GM23338 (cell line): ENCODE results near the gene TNFRSF4. TPM values are rescaled to one million over a fixed set of nuclear protein-coding genes. Genes with fewer than 3 reads are reported as not detected.

Experiments used
- ATAC-seq: fragments of 200-7000 bp; cut with Tn5 transposase; 3 replicates; pipeline ENCODE4 v1.9.1; 2020
- DNase-seq: peaks from one replicate; pipeline ENCODE4 v3.0.0-alpha.2; 2015; ENCODE audit warnings: low spot score
- H2AFZ ChIP-seq: fragments of 200-600 bp; sonication (generic); 2 replicates; pipeline ENCODE4 v1.8.0; 2016; ENCODE audit warnings: antibody characterized with exemption, mild to moderate bottlenecking, moderate library complexity
- H3F3A ChIP-seq: fragments of 200-600 bp; sonication (generic); replicated peaks from 2 replicates; pipeline ENCODE4 v1.8.0; 2017; ENCODE audit warnings: antibody characterized with exemption, mixed run types, low read depth
- H3K27ac ChIP-seq: fragments of 200-600 bp; sonication (generic); 2 replicates; pipeline ENCODE4 v1.6.1; 2016; ENCODE audit warnings: low read depth
- H3K27me3 ChIP-seq: fragments of 200-600 bp; sonication (generic); 2 replicates; pipeline ENCODE4 v1.8.0; 2016; ENCODE audit warnings: mild to moderate bottlenecking, mixed run types, moderate library complexity; ENCODE audit not compliant: insufficient read depth
- H3K36me3 ChIP-seq: fragments of 200-600 bp; sonication (generic); 2 replicates; pipeline ENCODE4 v1.8.0; 2016; ENCODE audit warnings: mild to moderate bottlenecking; ENCODE audit not compliant: insufficient read depth
- H3K4me1 ChIP-seq: fragments of 200-600 bp; sonication (generic); 2 replicates; pipeline ENCODE4 v1.8.0; 2016; ENCODE audit warnings: mild to moderate bottlenecking, moderate library complexity; ENCODE audit not compliant: insufficient read depth
- H3K4me2 ChIP-seq: fragments of 200-600 bp; sonication (generic); 2 replicates; pipeline ENCODE4 v1.7.1; 2017; ENCODE audit warnings: mixed run types
- H3K4me3 ChIP-seq: fragments of 200-600 bp; sonication (generic); 2 replicates; pipeline ENCODE4 v1.6.1; 2016; ENCODE audit warnings: mixed run types
- H3K79me2 ChIP-seq: fragments of 200-600 bp; sonication (generic); replicated peaks from 2 replicates; pipeline ENCODE4 v1.8.0; 2017; ENCODE audit warnings: mild to moderate bottlenecking; ENCODE audit not compliant: insufficient read depth
- H3K9me2 ChIP-seq: fragments of 200-600 bp; sonication (generic); 2 replicates; pipeline ENCODE4 v1.8.0; 2017; ENCODE audit not compliant: insufficient read depth
- H4K20me1 ChIP-seq: fragments of 200-600 bp; sonication (generic); replicated peaks from 2 replicates; pipeline ENCODE4 v1.8.0; 2017; ENCODE audit warnings: mild to moderate bottlenecking; ENCODE audit not compliant: insufficient read depth
- H3K27ac Mint-ChIP-seq: 2 replicates; pipeline ENCODE4 v1.8.0; 2020; ENCODE audit warnings: inconsistent platforms, mild to moderate bottlenecking, moderate library complexity, mixed read lengths
- H3K27me3 Mint-ChIP-seq: 3 replicates; pipeline ENCODE4 v1.8.0; 2022; ENCODE audit warnings: low read depth, mild to moderate bottlenecking, moderate library complexity, mixed read lengths, inconsistent platforms; ENCODE audit not compliant: insufficient read depth, poor library complexity
- H3K36me3 Mint-ChIP-seq: 3 replicates; pipeline ENCODE4 v1.8.0; 2021; ENCODE audit warnings: low read depth, mild to moderate bottlenecking, inconsistent platforms, moderate library complexity, mixed read lengths
- H3K4me1 Mint-ChIP-seq: 3 replicates; pipeline ENCODE4 v1.8.0; 2020; ENCODE audit warnings: mild to moderate bottlenecking, inconsistent platforms, mixed read lengths
- H3K4me3 Mint-ChIP-seq: 3 replicates; pipeline ENCODE4 v1.8.0; 2021; ENCODE audit warnings: moderate library complexity, mild to moderate bottlenecking, inconsistent platforms, mixed read lengths
- H3K9me3 Mint-ChIP-seq: 3 replicates; pipeline ENCODE4 v1.8.0; 2020; ENCODE audit warnings: moderate library complexity, mild to moderate bottlenecking, inconsistent platforms, mixed read lengths
- CREB1 ChIP-seq: fragments of 250-450 bp; sonication (Bioruptor Pico); IDR thresholded peaks from 2 replicates; pipeline ENCODE4 v1.5.0; 2020; ENCODE audit warnings: low read depth, mild to moderate bottlenecking, moderate library complexity
- CTCF ChIP-seq, 2 experiments: fragments of 200-600 bp in 1 of 2; sonication (generic) in 1 of 2; conservative IDR thresholded peaks; 2 replicates each; pipeline versions ENCODE4 v1.5.1 to v1.6.1; 2016 to 2017; ENCODE audit warnings: antibody characterized with exemption in 2 of 2, low read depth in 2 of 2, mild to moderate bottlenecking in 2 of 2, moderate library complexity in 1 of 2
- EZH2 ChIP-seq: fragments of 200-600 bp; sonication (generic); IDR thresholded peaks from one replicate; pipeline ENCODE4 v1.8.0; 2017; ENCODE audit warnings: antibody characterized with exemption, mild to moderate bottlenecking, low read depth; ENCODE audit not compliant: unreplicated experiment
- EZH2phosphoT487 ChIP-seq: fragments of 200-600 bp; sonication (generic); IDR thresholded peaks from one replicate; pipeline ENCODE4 v1.8.1; 2018; ENCODE audit warnings: antibody characterized with exemption; ENCODE audit not compliant: unreplicated experiment
- JUNB ChIP-seq: IDR thresholded peaks from one replicate; pipeline ENCODE4 v1.6.1; 2016; ENCODE audit warnings: antibody characterized with exemption; ENCODE audit not compliant: unreplicated experiment
- NANOG ChIP-seq: IDR thresholded peaks from 2 replicates; pipeline ENCODE4 v1.6.1; 2016; ENCODE audit warnings: antibody characterized with exemption, borderline replicate concordance
- POLR2AphosphoS5 ChIP-seq: IDR thresholded peaks from 2 replicates; pipeline ENCODE4 v1.6.1; 2016; ENCODE audit warnings: antibody characterized with exemption, low read depth
- STAT1 ChIP-seq: IDR thresholded peaks from one replicate; pipeline ENCODE4 v1.6.1; 2016; ENCODE audit warnings: antibody characterized with exemption; ENCODE audit not compliant: unreplicated experiment
- ZNF114 ChIP-seq: fragments of 250-450 bp; sonication (Bioruptor Pico); IDR thresholded peaks from 2 replicates; pipeline ENCODE4 v1.5.0; 2020; ENCODE audit warnings: mild to moderate bottlenecking, moderate library complexity
- ZNF331 ChIP-seq: fragments of 250-450 bp; sonication (Bioruptor Pico); IDR thresholded peaks from 2 replicates; pipeline ENCODE4 v1.5.0; 2020; ENCODE audit warnings: low read depth, mild to moderate bottlenecking, moderate library complexity
- polyA plus RNA-seq: library from polyadenylated mRNA; unstranded; fragments of >200 nt; fragmentation: Nextera tagmentation; extraction: Ambion mirVana; gene quantifications from 2 replicates; pipeline ENCODE4 v1.2.1, GENCODE V29; 2016
- total RNA-seq: library from RNA; depleted of rRNA; stranded (reverse); fragments of >200 nt; shearing (Covaris generic); gene quantifications from 2 replicates; pipeline ENCODE4 v1.2.3, GENCODE V29; 2014
- TF ChIP-seq, protein P1 (sequence below): IDR thresholded peaks from one replicate; pipeline ENCODE4 v1.6.1; 2018; ENCODE audit warnings: antibody characterized with exemption; ENCODE audit not compliant: unreplicated experiment
- TF ChIP-seq, protein P2 (sequence below): IDR thresholded peaks from 2 replicates; pipeline ENCODE4 v1.6.1; 2016; ENCODE audit warnings: antibody characterized with exemption
- TF ChIP-seq, protein P3 (sequence below): fragments of 250-450 bp; sonication (Bioruptor Pico); IDR thresholded peaks from 2 replicates; pipeline ENCODE4 v1.5.0; 2020; ENCODE audit warnings: mild to moderate bottlenecking, moderate library complexity

TNFRSF4 gene
- total and polyA plus RNA-seq, 2 experiments from 2014 or later = not detected

DNA sequence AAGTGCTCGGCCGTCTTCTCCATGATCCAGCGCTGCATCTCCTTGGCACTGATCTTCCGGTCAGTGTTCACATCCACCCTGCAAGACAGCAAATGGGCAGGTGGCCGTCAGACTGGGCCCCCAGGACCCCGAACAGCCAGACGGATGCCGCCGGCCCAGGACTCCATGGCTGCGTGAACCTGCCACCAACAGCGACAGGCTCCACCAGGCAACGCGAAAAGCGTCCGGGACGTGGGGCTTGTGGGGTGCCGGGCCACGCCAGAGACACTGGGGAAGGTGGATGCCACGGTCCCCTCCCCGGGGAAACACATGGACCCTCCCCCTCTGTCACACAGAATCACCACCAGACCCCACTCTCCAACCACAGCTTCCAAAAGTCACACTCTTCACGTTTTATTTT is 9.9 kb upstream of the TNFRSF4 start:
- DNase-seq (no peak), ATAC-seq (no peak)
- H2AFZ ChIP-seq = no peak overlapping the region
- no peaks in the 10 kb centered on the region for H3F3A ChIP-seq
- H3K9me2 ChIP-seq = no peaks in the 10 kb centered on the region
- H3K4me3 Mint-ChIP-seq = no peak overlapping the region
- no peak overlapping the region for H3K4me2 ChIP-seq
- no peaks in the 10 kb centered on the region; the same call in 2 of the 3 replicates for H3K9me3 Mint-ChIP-seq
- no peaks in the 10 kb centered on the region for H3K4me1 ChIP-seq
- peaks cover 11% of the 10 kb centered on the region for H3K27me3 Mint-ChIP-seq
- H4K20me1 ChIP-seq = peaks cover 5% of the 10 kb centered on the region; the same call in 1 of the 2 replicates
- no peaks in the 10 kb centered on the region for H3K4me1 Mint-ChIP-seq
- H3K36me3 ChIP-seq = peaks cover 3% of the 10 kb centered on the region; the same call in 1 of the 2 replicates
- H3K79me2 ChIP-seq = peaks cover 7% of the 10 kb centered on the region; the same call in 1 of the 2 replicates
- no peaks in the 10 kb centered on the region for H3K27me3 ChIP-seq
- no peak for TF ChIP-seq ZNF331 (CRISPR knock-in tag)
- TF ChIP-seq NANOG = no peak
- TF ChIP-seq, protein P1, sequence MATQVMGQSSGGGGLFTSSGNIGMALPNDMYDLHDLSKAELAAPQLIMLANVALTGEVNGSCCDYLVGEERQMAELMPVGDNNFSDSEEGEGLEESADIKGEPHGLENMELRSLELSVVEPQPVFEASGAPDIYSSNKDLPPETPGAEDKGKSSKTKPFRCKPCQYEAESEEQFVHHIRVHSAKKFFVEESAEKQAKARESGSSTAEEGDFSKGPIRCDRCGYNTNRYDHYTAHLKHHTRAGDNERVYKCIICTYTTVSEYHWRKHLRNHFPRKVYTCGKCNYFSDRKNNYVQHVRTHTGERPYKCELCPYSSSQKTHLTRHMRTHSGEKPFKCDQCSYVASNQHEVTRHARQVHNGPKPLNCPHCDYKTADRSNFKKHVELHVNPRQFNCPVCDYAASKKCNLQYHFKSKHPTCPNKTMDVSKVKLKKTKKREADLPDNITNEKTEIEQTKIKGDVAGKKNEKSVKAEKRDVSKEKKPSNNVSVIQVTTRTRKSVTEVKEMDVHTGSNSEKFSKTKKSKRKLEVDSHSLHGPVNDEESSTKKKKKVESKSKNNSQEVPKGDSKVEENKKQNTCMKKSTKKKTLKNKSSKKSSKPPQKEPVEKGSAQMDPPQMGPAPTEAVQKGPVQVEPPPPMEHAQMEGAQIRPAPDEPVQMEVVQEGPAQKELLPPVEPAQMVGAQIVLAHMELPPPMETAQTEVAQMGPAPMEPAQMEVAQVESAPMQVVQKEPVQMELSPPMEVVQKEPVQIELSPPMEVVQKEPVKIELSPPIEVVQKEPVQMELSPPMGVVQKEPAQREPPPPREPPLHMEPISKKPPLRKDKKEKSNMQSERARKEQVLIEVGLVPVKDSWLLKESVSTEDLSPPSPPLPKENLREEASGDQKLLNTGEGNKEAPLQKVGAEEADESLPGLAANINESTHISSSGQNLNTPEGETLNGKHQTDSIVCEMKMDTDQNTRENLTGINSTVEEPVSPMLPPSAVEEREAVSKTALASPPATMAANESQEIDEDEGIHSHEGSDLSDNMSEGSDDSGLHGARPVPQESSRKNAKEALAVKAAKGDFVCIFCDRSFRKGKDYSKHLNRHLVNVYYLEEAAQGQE = no peak
- TF ChIP-seq, protein P2, sequence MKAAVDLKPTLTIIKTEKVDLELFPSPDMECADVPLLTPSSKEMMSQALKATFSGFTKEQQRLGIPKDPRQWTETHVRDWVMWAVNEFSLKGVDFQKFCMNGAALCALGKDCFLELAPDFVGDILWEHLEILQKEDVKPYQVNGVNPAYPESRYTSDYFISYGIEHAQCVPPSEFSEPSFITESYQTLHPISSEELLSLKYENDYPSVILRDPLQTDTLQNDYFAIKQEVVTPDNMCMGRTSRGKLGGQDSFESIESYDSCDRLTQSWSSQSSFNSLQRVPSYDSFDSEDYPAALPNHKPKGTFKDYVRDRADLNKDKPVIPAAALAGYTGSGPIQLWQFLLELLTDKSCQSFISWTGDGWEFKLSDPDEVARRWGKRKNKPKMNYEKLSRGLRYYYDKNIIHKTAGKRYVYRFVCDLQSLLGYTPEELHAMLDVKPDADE = no peak
- no peak for TF ChIP-seq POLR2AphosphoS5
- no peak for TF ChIP-seq ZNF114
- no peak for TF ChIP-seq EZH2
- TF ChIP-seq CREB1 (CRISPR knock-in tag) = no peak
- no peak for TF ChIP-seq JUNB
- TF ChIP-seq EZH2phosphoT487 = no peak
- no peak for TF ChIP-seq STAT1
- TF ChIP-seq CTCF (conservative IDR thresholded peaks at IDR 0.05; ENCODE audit: low read depth in 2 of 2) = no peak
- TF ChIP-seq, protein P3, sequence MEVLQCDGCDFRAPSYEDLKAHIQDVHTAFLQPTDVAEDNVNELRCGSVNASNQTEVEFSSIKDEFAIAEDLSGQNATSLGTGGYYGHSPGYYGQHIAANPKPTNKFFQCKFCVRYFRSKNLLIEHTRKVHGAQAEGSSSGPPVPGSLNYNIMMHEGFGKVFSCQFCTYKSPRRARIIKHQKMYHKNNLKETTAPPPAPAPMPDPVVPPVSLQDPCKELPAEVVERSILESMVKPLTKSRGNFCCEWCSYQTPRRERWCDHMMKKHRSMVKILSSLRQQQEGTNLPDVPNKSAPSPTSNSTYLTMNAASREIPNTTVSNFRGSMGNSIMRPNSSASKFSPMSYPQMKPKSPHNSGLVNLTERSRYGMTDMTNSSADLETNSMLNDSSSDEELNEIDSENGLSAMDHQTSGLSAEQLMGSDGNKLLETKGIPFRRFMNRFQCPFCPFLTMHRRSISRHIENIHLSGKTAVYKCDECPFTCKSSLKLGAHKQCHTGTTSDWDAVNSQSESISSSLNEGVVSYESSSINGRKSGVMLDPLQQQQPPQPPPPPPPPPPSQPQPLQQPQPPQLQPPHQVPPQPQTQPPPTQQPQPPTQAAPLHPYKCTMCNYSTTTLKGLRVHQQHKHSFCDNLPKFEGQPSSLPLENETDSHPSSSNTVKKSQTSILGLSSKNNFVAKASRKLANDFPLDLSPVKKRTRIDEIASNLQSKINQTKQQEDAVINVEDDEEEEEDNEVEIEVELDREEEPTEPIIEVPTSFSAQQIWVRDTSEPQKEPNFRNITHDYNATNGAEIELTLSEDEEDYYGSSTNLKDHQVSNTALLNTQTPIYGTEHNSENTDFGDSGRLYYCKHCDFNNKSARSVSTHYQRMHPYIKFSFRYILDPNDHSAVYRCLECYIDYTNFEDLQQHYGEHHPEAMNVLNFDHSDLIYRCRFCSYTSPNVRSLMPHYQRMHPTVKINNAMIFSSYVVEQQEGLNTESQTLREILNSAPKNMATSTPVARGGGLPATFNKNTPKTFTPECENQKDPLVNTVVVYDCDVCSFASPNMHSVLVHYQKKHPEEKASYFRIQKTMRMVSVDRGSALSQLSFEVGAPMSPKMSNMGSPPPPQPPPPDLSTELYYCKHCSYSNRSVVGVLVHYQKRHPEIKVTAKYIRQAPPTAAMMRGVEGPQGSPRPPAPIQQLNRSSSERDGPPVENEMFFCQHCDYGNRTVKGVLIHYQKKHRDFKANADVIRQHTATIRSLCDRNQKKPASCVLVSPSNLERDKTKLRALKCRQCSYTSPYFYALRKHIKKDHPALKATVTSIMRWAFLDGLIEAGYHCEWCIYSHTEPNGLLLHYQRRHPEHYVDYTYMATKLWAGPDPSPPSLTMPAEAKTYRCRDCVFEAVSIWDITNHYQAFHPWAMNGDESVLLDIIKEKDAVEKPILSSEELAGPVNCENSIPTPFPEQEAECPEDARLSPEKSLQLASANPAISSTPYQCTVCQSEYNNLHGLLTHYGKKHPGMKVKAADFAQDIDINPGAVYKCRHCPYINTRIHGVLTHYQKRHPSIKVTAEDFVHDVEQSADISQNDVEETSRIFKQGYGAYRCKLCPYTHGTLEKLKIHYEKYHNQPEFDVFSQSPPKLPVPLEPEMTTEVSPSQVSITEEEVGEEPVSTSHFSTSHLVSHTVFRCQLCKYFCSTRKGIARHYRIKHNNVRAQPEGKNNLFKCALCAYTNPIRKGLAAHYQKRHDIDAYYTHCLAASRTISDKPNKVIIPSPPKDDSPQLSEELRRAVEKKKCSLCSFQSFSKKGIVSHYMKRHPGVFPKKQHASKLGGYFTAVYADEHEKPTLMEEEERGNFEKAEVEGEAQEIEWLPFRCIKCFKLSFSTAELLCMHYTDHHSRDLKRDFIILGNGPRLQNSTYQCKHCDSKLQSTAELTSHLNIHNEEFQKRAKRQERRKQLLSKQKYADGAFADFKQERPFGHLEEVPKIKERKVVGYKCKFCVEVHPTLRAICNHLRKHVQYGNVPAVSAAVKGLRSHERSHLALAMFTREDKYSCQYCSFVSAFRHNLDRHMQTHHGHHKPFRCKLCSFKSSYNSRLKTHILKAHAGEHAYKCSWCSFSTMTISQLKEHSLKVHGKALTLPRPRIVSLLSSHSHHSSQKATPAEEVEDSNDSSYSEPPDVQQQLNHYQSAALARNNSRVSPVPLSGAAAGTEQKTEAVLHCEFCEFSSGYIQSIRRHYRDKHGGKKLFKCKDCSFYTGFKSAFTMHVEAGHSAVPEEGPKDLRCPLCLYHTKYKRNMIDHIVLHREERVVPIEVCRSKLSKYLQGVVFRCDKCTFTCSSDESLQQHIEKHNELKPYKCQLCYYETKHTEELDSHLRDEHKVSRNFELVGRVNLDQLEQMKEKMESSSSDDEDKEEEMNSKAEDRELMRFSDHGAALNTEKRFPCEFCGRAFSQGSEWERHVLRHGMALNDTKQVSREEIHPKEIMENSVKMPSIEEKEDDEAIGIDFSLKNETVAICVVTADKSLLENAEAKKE (CRISPR knock-in tag) = no peak
- H3K27ac Mint-ChIP-seq = no peak overlapping the region
- H3K36me3 Mint-ChIP-seq = peaks cover 32% of the 10 kb centered on the region
- H3K27ac ChIP-seq = no peak overlapping the region
- no peak overlapping the region for H3K4me3 ChIP-seq
